CD4-positive, alpha-beta T cell treated with Interleukin-15 for 1 hour (primary cell): Measurements from ENCODE around the gene SPINT2.

Experiments used
- DNase-seq: peaks from one replicate; pipeline ENCODE4 v3.0.0-alpha.2; 2020

The SPINT2 gene

DNA sequence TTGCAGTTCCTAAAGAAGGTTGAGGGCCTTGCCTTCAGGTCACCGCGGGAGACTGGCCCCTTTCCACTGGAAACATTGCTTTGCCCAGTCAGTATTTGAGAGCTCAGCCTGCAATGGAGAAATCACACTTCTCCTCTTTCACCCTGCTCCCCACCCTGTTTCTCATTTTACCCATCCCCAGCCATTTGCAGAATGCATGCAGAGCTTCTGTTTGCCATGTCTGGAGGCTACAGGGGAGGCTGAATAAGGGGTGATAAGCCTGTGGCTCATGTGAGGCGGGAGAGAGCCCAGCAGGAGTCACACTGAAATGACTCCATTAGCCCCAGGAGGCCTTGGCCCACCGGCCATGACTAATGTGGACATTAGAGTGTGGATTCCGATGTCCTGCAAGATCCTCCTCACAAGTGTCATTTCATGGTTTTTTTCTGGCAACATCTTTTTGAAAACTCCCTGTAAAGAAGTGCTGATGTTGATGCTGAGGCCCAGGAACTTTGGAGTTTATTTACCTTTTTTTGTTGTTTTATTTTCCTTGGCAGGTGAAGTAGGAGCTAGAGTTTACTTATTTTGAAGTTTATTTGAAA, 6.3 kb downstream of the SPINT2 start:
- DNase-seq = no peak

DNA sequence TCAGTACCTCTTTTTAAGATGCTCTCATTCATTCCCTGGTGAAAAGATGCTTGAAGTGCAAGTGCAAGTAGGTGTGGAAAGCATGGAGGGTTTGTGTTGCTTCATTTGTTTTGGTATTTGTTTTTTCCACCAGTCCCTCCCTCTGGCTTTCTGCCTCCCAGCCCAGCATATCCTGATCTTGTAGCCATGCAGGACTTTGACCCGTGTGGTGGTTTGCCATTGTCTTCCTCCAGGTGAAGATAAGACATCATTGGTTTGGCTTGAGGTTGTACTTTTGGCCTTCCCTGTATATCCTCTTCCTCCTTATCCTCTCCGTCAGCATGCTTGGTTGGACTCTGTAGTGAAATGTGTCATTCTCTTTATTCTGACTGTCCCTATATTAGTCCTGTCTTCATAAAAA, 9.1 kb downstream of the SPINT2 start:
- DNase-seq = no peak

DNA sequence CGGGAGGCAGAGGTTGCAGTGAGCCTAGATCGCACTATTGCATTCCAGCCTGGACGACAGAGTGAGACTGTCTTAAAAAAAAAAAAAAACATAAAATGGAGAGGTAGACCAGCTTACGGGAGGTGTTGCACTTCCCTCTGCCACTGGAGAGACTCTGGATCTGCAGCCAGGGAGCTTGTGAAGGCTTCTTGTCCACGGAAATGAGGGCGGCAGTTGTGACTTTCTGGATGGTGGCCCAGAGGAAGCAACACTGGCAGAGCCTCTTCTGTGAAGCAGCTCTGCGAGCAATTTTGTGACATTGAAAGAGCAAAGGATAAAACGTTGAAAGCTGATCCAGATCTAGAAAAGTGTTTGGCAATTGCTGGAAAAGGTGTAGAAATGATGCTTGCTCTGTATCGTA, 10.4 kb downstream of the SPINT2 start:
- no peak for DNase-seq

DNA sequence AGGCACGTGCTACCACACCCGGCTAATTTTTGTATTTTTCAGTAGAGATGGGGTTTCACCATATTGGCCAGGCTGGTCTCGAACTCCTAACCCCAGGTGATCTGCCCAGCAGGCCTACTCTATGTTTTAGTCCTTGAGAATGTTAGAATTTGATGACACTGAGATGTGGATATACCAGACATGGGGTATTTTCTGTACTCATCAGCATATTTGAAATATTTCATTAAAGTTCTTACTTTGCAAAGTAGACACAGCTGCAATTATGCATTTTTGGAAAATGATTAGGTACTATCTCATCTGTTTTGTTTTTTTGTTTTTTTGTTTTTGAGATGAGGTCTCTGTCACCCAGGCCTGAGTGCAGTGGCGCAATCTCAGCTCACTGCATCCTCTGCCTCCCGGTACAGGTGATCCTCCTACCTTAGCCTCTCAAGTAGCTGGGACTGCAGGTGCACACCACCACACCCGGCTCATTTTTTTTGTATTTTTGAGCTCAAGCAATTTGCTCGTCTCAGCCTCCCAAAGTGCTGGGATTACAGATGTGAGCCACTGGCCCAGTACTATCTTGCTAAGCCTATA, 12.7 kb downstream of the SPINT2 start:
- DNase-seq = no peak

DNA sequence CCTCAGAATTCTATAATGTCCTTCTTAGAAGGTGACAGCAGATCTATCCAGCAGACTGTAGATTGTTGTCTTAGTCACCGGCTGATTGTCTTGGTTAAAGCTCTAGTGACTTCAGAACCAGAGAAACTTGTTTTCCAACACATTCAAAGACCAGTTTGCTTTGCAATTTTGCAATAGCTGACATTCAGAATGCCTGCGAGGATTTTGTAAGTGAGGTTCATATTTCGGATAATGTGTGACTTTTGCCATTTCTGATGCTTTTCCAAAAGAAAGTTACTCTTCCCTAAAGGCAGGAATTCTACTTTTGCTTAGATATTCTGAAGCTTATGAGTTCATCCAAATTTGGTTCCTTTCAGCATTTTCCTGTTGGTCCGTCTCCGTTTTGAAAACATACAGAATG, 13.2 kb downstream of the SPINT2 start:
- DNase-seq = no peak

DNA sequence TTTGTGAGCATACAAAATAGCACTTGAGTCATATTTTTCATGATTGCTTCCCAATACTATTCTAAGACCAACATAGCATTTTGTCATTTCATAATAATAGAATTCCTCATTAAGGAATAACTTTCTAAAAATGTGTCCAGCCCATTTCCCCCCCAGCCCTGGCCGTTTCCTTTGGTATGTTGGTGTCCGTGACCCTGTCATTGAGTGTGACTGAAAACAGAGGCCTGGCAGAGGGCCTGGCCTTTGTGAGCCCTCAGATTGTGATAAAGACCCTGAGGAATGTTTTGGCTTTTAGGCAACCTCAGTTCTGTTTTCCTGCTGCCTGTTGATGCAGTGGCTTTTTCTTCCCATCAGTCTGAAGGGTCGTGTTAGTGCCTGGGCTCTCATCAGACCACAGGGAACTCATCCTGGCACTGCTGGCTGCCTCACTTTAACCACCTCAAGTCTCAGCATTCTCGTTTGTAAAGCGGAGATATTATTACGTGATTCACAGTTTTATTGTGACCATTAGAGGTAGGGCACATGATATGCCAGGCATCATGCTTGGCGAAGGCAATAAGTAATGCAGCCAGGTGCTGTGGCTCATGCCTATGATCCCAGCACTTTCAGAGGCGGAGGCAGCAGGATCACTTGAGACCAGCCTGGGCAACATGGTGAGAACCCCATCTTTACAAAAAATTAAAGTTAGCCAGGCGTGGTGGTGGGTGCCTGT, 13.8 kb downstream of the SPINT2 start:
- no peak for DNase-seq

DNA sequence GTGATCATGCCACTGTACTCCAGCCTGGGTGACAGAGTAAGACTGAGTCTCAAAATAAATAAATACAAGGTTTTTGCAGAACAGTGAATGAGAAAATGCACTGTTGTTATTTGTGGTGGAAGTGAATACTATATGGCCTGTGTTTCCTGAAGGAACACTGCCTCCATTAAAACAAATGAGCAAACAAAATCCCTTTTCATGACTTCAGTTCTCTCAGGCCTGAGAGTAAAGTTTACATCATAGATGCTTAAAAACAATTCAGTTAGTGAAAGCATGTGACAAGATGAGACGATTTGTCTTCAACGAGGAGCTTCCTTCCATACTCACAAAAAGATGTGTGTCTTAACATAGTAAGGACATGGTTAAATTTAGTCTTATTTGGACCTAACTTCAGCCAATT, 14.4 kb downstream of the SPINT2 start:
- no peak for DNase-seq

DNA sequence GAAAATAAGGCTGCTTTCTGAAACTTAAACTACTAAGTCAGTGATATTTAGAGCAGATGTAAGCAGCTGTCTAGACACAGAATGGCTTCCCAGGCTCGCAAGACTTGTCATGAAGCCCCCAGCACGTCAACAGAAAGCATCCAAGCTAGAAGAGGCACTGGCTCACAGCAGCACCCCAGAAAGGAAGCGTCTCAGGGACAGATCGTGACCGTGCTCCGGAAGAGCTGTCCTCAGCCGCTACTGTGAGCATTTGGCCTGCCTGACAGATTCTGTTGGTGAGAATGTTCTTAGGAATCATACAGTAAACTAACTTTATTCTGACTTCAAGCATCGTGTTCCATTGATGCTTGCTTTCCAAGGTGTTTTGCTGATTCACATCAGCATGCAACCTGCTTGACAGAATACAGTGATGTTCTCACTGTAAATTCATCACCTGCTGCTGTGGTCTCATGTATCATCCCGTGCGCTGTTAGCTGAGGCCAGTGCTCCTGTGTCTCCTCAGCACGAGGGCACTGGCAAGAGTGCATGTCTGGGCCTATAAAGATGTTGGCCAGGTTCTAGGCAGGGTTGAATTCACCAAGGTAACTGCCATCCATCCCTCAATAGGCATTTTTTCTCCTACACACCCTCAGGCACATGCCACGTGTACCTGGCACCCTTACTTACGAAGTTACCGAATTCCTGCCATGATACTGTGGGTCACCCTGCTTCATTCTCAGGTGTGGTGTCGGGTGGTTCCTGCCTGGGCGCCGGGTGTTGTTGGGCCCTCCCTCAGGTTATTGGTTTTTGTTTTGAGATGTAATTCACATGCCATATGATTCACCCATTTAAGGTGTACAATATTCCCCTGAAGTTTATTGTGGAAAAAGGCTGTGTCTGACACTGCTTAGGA, 15.9 kb downstream of the SPINT2 start:
- no peak for DNase-seq

DNA sequence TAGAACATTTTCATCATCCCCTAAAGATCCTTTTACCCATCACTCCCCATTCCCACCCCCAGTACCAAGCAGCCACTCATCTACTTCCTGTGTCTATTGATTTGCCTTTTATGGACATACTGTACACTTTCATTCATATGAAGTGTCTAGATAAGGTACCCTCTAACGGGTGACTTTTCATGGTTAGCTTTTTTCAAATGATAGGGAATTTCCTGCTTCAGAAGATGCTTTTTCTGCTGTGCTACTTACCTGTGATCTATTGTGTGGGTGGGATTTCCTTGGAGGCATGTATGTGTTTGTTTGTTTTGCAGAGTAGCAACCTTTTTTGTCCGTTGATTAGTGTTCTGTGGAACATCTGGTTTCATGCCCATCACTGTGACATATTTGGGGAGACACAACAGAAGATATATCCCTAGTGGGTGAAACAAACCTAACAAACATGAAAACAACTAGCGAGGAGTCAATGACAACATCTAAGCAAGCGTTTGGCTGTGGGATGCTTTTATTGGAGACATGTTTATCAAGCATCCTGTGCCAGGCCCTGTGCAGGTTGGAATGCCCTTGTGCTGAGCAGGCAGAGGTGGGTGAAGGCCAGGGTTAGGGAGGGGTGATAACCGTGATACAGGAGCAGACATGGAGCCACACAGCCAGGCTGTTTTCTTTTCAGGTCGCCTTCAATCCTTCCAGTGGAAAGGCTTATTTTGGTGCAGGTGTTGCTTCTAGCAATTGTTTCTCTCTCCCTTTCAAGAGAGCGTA, 17.6 kb downstream of the SPINT2 start:
- no peak for DNase-seq

DNA sequence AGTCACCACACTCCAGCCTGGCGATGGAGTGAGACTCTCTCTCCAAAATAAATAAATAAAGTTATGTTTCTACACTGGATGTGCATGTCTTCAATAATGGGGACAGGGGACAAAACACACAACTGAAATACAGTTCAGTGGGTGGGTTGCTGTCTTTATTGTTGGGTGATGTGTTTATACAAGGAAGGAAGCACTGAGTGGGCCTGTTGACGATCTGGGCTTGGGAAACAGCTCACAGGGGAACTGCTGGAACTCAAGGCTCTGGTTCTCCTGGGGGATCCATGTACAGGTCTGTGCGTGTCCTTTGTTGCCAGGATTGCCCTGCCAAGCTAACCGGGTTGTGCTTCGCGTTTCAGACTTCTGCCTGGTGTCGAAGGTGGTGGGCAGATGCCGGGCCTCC, 18.9 kb downstream of the SPINT2 start:
- DNase-seq = no peak

DNA sequence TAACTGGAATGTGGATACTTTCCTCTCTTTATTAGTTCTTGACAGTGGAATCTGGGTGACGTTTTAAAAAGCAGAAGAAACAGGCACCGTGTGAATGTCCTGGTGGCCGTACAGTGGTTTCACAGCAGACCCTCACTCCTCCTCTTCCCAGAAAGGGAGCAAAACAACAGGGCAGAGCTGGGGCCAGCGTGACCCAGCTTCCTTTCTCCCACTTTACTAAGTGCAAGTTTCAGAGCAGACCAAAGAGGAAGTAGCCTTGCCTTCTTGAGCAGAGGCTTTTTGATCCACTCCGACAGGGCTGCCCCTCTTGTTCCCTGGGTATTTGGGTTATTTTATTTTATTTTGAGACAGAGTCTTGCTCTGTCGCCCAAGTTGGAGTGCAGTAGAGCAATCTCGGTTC, 20.0 kb downstream of the SPINT2 start:
- DNase-seq = no peak

DNA sequence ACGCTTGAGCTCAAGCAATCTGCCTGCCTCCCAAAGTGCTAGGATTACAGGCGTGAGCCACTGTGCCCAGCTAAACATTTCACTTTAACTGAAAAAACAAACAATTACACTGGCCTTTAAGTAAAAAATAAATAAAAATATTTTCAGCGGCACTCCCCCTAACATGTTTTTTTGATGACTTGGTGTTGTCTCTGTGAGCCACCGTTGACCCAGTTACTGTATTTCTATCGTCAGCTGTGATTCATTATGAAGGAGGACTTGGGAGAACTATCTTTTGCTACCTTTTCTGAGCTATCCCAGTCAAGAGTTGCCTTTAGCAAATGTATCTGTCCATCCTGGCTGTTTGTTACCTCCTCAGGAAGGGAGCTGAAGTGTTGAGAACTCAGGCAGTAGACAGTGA, 21.2 kb downstream of the SPINT2 start:
- no peak for DNase-seq

DNA sequence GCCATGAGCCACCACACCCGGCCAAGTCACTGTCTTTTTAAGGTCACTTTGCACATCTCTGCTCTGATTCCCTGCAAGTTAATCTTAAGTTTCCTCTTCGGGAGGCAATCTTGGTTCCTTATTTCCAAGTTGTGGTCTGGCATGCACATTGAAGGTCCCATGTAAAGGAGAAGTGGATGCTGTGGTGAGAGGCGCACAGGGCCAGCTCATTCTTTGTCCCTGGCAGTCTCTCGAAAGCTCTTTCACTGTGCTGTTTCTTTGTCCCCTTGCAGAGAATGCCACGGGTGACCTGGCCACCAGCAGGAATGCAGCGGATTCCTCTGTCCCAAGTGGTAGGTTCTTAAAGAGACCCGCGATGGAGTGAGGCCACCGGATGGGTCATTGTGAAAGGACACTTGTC, 23.2 kb downstream of the SPINT2 start:
- peak; percentile 35 for DNase-seq

DNA sequence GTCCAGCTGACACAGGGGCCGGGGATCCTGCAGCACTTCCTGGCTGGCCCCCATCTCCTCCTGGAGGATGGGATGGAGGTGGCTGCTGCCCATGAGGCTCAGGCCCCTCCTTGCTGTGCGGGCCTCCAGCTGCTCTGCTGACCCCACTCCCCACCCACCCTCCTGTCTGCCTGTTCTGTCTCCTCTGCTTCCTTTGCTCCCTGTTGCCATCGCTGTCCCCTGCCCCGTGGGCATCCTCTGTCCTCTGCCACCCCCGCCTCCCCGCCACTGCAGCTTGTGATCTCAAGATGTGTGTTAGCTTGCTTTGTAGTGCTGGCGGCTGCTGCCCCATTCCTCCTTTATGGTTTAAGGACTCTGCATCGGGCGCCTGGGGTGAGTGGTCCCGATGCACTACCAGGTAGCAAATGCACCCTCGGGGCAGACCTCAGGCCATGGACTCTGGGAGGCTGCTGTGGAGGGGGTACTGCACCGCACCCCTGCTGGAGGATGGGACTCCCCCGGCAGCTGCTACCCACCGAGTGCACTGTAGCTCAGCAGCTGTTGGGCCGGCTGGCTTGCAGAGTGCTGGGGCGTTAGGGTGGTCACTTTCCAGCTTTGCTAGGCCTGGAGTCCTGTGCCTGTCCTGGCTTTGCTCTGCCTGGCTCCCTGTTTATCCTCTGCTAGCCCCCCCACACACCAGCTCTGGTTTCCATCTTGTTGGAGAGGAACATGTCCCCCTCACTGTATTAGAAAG, 23.9 kb downstream of the SPINT2 start:
- no peak for DNase-seq

DNA sequence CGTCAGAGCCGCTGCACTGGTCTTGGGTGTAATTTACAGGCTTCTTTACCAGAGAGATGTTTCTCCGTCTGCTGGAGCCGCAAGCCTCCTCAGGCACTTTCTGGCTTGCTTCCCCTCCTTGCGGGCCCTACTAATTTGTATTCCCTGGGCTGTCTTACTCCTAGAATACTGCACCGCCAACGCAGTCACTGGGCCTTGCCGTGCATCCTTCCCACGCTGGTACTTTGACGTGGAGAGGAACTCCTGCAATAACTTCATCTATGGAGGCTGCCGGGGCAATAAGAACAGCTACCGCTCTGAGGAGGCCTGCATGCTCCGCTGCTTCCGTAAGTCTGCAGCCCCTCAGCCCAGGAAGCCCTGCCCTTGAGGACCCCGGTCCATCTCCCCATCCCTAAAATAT, 25.6 kb downstream of the SPINT2 start:
- DNase-seq = no peak

DNA sequence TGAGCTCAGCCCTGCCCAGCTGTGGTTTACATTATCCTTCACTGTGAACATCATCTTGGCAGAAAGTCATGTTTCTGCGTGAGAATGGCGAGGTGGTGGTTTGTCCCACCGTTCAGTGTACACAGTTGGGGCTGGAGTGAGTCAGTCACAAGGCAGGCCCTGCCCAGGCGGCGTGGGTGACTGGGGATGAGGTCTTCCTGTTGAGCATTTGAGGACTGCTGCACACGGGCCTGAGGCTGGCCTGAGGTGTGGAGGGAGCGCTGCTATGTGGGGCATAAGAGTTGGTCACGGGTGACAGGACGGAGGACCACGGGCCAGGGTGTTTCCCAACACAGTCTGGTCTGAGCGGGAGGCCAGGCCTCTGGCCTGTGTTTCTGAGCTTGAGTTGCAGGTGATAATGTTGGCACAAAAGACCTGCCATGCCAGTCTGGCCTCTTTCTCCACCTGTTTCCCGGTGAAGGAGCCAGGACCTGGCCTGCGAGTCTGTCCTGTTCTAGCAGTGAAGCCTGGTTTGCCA, 26.3 kb downstream of the SPINT2 start:
- no peak for DNase-seq

DNA sequence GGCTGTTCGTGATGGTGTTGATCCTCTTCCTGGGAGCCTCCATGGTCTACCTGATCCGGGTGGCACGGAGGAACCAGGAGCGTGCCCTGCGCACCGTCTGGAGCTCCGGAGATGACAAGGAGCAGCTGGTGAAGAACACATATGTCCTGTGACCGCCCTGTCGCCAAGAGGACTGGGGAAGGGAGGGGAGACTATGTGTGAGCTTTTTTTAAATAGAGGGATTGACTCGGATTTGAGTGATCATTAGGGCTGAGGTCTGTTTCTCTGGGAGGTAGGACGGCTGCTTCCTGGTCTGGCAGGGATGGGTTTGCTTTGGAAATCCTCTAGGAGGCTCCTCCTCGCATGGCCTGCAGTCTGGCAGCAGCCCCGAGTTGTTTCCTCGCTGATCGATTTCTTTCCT, 27.5 kb downstream of the SPINT2 start:
- DNase-seq = no peak

DNA sequence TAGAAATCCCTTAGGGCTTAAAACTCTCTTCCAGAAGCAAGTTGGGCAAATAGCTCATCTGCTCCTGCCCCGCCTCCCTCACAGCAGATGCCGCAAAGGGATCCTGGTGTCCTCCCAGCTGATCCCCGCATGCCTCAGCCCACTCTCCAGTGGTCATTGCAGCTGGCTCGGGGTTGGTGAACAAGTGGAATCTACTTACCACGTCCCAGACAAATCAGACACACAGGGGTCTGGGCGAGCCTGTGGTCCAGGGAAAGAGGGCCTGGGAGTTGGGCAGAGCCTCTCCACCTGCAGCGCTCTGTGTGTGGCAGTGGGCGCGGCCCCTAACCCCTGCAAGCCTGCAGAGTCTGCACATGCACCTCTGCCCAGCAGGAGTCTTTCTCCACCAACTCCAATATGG, 28.9 kb downstream of the SPINT2 start:
- DNase-seq = no peak

DNA sequence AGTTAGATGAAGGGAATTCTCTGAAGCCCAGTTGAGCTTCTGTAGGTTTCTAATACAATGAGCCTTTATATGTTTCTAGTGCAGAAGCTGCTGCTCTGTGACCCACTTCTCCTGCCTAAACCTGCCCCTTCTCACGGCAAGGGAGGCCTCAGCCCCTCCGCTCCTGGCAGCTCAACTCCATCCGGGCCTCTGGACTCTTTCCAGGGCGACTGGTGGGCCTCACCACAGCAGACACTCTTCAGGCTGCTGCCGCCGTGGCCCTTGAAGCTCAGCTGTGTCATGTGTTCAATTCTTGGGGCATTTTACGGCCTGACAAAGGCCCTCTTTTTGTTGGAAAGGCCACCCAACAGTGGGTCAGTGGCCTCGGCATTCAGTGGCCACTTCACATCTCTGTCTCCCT, 29.7 kb downstream of the SPINT2 start:
- no peak for DNase-seq

DNA sequence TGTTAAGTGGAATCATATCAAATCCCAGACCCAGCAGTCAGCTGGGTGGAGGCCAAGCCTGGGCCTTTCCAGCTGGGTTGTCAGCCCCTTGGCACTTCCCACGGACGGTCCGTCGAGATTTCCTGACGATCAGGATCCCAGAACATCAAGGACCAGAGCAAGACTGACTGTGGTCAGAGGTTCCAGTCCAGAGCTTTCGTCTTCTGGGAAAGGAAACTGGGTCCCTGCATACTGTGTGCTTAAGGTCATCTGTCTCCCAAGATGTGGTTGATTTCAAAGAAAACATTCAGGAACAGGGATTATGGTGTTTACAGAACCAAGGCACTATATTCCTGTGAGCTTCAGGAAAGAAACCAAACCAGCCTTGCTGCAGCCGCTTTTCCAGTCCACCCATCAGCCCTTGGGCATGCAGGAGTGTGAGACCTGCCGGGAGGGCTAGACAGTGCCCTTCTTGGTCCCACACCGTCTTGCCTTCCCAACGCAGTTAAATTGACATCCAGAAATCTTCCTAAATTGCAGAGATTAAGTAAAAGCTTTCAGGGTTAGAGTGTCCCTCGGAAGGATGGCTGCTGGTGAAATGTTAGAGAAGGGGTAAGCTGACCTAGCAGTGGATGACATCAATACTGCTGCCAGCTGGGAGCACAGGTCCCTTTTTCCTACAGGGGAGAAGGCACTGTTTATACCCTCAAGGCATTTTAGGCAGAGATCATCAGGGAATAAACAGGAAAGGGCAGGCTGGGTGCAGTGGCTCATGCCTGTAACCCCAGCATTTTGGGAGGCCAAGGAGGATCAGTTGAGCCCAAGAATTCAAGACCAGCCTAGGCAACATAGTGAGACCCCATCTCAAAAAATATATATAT, 34.7 kb downstream of the SPINT2 start:
- DNase-seq = no peak
